ENCODE results near the gene CACNA1G. TPM values are rescaled to one million over a fixed set of nuclear protein-coding genes. Genes with fewer than 3 reads are reported as not detected.

The CACNA1G gene
- total and polyA plus RNA-seq, 10 donors, result 0.02 to 1.3 (median 0.09) TPM; not detected in 1

GRCh38 chr17:50634915-50635731 is 74.6 kb downstream of the CACNA1G start:
- H3K36me3 ChIP-seq, result no peaks in the 10 kb centered on the region
- TF ChIP-seq POLR2A (IDR thresholded peaks at IDR 0.05) (no peak), CTCF (IDR thresholded peaks at IDR 0.05 in 8 of 11, conservative IDR thresholded peaks at IDR 0.05 in 3 of 11) (no peak), POLR2AphosphoS5 (IDR thresholded peaks at IDR 0.05) (no peak)
- no peak for DNase-seq
- peak overlapping the region in 4 of 8 donors; percentile 18 to 66 (median 58) for H3K27ac ChIP-seq
- H3K9me3 ChIP-seq, result no peaks in the 10 kb centered on the region
- WGBS, 5 donors, result 6 to 27% (median 6%) methylated on average over 7 to 52 of the region's 52 CpGs
- peak overlapping the region; percentile 25 to 68 (median 34) for H3K4me3 ChIP-seq
- H3K4me1 ChIP-seq, result peaks cover 17 to 90% (median 52%) of the 10 kb centered on the region in 6 donors
- peaks cover 0 to 82% (median 21%) of the 10 kb centered on the region in 7 donors for H3K27me3 ChIP-seq (replicated peaks in 1 of 7)
- intact Hi-C loops (cut with DNase I; ENCODE audit: low total_unique reads), result no loop called here

- no peak overlapping the region for H3K27ac ChIP-seq
- TF ChIP-seq POLR2A (IDR thresholded peaks at IDR 0.05), result no peak
- no peak for TF ChIP-seq CTCF (IDR thresholded peaks at IDR 0.05 in 8 of 11, conservative IDR thresholded peaks at IDR 0.05 in 3 of 11)
- TF ChIP-seq POLR2AphosphoS5 (IDR thresholded peaks at IDR 0.05), result no peak
- H3K27me3 ChIP-seq (replicated peaks in 1 of 7), result peaks cover 0 to 81% (median 21%) of the 10 kb centered on the region in 7 donors
- DNase-seq, result no peak
- no peaks in the 10 kb centered on the region for H3K9me3 ChIP-seq
- intact Hi-C loops (cut with DNase I; ENCODE audit: low total_unique reads), result no loop called here
- no peaks in the 10 kb centered on the region for H3K36me3 ChIP-seq
- 58 to 96% (median 83%) methylated on average over 3 of the region's 3 CpGs for WGBS, 5 donors
- peak overlapping the region in 4 of 8 donors; percentile 36 to 68 (median 46) for H3K4me3 ChIP-seq
- peaks cover 23 to 90% (median 55%) of the 10 kb centered on the region in 6 donors for H3K4me1 ChIP-seq
These were observed 75.1 kb downstream of the CACNA1G start for GRCh38 chr17:50635732-50635981.

GRCh38 chr17:50635982-50636803 is 75.7 kb downstream of the CACNA1G start:
- H3K27me3 ChIP-seq (replicated peaks in 1 of 7), result peaks cover 0 to 79% (median 21%) of the 10 kb centered on the region in 7 donors
- intact Hi-C loops (cut with DNase I; ENCODE audit: low total_unique reads), result no loop called here
- H3K27ac ChIP-seq, result no peak overlapping the region
- H3K9me3 ChIP-seq, result no peaks in the 10 kb centered on the region
- DNase-seq, result no peak
- H3K4me3 ChIP-seq, result no peak overlapping the region
- peaks cover 23 to 90% (median 57%) of the 10 kb centered on the region in 6 donors for H3K4me1 ChIP-seq
- WGBS, 5 donors, result 82 to 93% (median 87%) methylated on average over 9 of the region's 9 CpGs
- no peaks in the 10 kb centered on the region for H3K36me3 ChIP-seq
- TF ChIP-seq CTCF (IDR thresholded peaks at IDR 0.05 in 8 of 11, conservative IDR thresholded peaks at IDR 0.05 in 3 of 11), result no peak
- no peak for TF ChIP-seq POLR2AphosphoS5 (IDR thresholded peaks at IDR 0.05)
- TF ChIP-seq POLR2A (IDR thresholded peaks at IDR 0.05), result no peak

GRCh38 chr17:50636804-50637195 is 76.3 kb downstream of the CACNA1G start:
- Histone ChIP-seq H3K4me1 (peaks cover 27 to 90% (median 60%) of the 10 kb centered on the region in 6 donors), H3K4me3 (no peak overlapping the region), H3K9me3 (no peaks in the 10 kb centered on the region), H3K27me3 (replicated peaks in 1 of 7) (peaks cover 0 to 74% (median 21%) of the 10 kb centered on the region in 7 donors), H3K36me3 (no peaks in the 10 kb centered on the region), H3K27ac (no peak overlapping the region)
- 86 to 91% (median 88%) methylated on average over 7 of the region's 7 CpGs for WGBS, 5 donors
- TF ChIP-seq POLR2A (IDR thresholded peaks at IDR 0.05) (no peak), CTCF (IDR thresholded peaks at IDR 0.05 in 8 of 11, conservative IDR thresholded peaks at IDR 0.05 in 3 of 11) (no peak), POLR2AphosphoS5 (IDR thresholded peaks at IDR 0.05) (no peak)
- intact Hi-C loops (cut with DNase I; ENCODE audit: low total_unique reads), result no loop called here
- DNase-seq, result no peak

Measured in spleen (tissue), 11 donors.